GM18507 (cell line): ENCODE results near the gene ADCY2.

Experiments
- DNase-seq: peaks from one replicate; pipeline ENCODE4 v3.0.0; 2011; ENCODE audit warnings: low read depth; ENCODE audit not compliant: insufficient read length; ENCODE audit errors: extremely low spot score
- FAIRE-seq: peaks from 2 replicates; lab custom pipeline; 2011; peaks lifted over from hg19 to GRCh38; lab: Jason Lieb, UNC

ADCY2 gene

DNA sequence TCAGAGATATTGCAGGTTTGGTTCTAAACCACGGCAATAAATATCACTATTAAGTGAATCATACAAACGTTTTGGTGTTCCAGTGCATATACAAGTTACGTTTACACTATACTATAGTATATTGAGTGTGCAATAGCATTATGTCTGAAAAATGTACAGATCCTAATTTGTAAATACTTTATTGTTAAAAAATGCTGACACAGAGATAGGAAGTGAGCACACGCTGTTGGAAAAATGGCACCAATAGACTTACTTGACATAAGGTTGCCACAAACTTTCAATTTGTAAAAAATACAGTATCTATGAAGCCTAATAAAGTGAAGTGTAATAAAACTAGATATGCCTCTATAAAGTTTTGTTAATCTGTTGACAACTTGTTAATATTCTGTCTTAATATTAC is 439.0 kb downstream of the ADCY2 start:
- FAIRE-seq (no peak), DNase-seq (no peak)

GRCh38 chr5:7837403-7837802 is 441.5 kb downstream of the ADCY2 start:
- FAIRE-seq (no peak), DNase-seq (no peak)

GRCh38 chr5:7842531-7842930 is 446.6 kb downstream of the ADCY2 start:
- no peak for DNase-seq
- FAIRE-seq, result no peak

GRCh38 chr5:7844901-7845300 is 449.0 kb downstream of the ADCY2 start:
- no peak for DNase-seq
- FAIRE-seq, result no peak

DNA sequence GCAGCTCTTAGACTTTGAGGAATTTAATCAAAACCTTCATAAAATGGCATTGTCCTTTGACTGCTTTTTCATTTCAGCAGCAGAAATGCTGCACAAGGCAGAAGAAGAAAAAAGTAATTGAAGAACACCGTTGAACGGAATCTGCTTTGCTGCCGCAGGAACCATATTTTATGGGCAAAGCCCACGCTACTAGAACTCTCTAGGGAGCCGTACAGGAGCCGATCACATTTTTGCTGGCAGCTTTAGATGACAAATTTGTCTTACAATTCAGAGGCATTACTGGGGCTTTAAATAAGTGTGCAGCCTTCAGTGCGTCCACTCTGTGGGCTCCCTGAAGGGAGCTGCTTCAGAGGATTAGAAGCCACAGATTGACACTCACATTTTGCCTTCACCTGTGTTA is 449.6 kb downstream of the ADCY2 start:
- FAIRE-seq (no peak), DNase-seq (no peak)

DNA sequence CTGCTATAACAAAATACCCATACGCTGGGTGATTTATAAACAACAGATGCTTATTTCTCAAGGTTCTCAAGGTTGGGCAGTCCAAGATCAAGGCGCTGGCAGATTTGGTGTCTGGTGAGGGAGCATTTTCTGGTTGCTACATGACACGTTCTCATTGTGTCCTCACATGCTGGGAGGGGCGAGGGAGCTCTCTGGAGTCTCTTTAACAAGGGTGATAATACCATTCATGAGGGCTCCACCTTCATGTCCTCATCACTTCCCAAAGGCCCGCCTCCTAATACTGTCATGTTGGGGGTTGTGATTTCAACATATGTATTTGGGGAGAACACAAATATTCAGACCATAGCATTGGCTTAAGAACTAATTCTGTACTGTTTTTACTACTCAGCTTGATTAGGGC is 450.4 kb downstream of the ADCY2 start:
- FAIRE-seq (no peak), DNase-seq (no peak)

GRCh38 chr5:7848296-7848695 is 452.4 kb downstream of the ADCY2 start:
- DNase-seq (no peak), FAIRE-seq (no peak)

- FAIRE-seq (no peak), DNase-seq (no peak)
These were observed 453.9 kb downstream of the ADCY2 start for GRCh38 chr5:7849681-7850394.

DNA sequence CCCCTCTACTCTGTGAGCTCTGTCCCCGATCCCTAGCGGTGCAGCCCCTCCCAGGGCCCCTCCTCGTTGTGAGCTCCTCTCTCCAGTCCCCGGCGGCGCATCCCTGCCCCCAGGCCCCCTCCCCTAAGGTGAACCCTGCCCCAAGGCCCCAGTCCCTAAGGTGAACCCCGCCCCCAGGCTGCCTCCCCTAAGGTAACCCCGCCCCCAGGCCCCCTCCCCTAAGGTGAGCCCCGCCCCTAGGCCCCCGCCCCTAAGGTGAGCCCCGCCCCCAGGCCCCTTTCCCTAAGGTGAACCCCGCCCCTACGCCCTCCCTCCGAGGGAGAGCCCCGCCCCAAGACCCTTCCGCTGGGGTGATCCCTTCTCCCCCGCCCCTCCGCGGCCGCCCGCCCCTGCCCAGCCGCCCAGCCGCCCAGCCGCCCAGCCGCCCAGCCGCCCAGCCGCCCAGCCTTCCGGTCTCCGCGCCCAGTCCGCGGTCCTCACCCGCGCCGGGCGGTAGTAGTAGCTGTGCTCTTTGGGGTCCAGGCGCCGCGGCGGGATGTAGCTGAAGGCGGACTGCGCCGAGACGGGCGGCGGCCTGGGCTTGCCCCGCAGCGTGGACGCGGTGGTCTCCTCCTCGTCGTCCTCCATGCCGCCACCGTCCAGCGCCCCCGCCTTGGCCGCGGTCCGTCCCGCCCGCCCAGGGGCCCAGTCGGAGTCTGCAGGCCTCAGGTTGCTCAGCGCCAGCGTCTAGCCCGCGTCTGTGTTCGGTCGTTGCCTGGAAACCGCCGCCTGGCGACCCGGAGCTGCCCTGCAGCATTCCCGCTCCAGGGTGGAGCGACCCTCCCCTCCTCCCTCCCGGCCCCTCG is 454.7 kb downstream of the ADCY2 start, which contains the start of gene CFAP90:
TSS of gene CFAP90 (minus strand) at position 739 of the 845 bp plus-strand sequence. CDS start at position 627, 112 bp downstream.
- no peak for FAIRE-seq
- no peak for DNase-seq

- DNase-seq (no peak), FAIRE-seq (no peak)
These were observed 455.3 kb downstream of the ADCY2 start for GRCh38 chr5:7851240-7851592.

- DNase-seq, result no peak
- no peak for FAIRE-seq
These were observed 455.8 kb downstream of the ADCY2 start for GRCh38 chr5:7851617-7852289.

DNA sequence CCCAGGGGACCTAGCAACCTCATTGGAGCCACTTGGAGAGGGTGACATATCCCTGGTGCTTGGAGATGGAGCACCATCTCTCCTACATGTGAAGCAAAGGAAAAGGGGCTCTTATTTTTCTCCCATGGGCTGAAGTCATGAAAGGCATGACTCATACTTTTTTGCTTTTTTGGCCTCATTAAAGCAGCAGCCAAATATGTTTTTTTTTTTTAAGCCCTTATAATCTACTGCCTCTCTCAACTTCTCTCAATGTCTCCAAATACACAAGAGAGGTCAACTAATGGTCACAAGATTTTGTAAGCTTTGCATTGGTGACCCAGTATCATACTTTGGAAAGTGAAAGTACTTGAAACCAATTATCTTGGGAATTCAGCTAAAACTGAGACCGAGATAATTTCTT is 456.6 kb downstream of the ADCY2 start:
- FAIRE-seq, result no peak
- DNase-seq, result no peak

DNA sequence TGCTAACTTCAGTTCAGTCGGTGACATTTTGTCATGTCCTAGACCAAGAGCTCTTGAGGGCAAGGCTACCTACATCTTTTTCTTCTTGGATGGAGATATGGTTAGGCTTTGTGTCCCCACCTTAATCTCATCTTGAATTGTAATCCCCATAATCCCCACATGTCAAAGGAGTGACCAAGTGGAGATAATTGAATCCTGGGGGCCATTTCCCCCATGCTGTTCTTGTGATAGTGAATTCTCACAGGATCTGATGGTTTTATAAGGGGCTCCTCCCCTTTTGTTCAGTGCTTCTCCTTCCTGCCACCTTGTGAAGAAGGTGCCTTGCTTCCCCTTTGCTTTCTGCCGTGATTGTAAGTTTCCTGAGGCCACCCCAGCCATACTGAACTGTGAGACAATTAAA is 457.1 kb downstream of the ADCY2 start:
- no peak for FAIRE-seq
- DNase-seq, result no peak

GRCh38 chr5:7855611-7856010 is 459.7 kb downstream of the ADCY2 start:
- no peak for FAIRE-seq
- no peak for DNase-seq

DNA sequence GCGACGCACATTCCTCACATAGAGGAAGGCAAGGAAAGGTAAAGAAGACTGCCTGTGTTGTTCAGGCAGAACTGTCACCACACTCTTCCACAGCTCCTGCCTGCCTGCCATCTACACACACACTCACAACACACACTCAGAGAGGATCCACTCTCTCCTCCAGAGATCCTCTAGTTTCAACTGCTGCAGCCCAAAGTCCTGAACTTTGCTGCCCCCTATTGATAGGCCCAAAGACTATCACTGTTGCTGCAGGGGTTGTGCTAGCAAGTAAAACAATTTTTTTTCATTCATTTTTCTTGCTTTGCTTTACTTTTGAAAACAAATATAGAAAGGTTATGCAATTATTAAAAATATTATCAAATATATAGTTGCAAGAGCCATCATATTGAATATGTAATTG is 460.9 kb downstream of the ADCY2 start:
- FAIRE-seq (no peak), DNase-seq (no peak)

DNA sequence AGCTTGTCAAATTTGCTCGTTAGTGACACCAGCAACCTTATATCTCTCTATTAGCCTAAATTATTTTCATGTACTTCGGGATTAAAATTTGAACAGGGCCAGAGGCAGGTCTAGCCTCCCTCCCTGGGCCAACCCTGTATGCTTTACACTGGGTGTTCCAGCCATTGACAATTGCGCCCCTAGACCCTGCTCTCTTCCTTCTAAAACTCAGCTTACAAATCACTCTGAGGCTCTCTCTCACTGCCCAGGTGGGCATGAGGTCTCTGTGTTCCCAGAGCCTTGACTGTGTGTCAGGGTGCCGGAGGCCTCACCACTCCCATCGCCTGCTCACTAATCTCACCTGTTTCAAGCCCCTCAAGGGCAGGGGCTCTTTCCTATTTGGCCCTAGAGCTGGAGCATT is 461.4 kb downstream of the ADCY2 start:
- DNase-seq (no peak), FAIRE-seq (no peak)

GRCh38 chr5:7857926-7858632 is 462.1 kb downstream of the ADCY2 start:
- no peak for DNase-seq

GRCh38 chr5:7866196-7866595 is 470.3 kb downstream of the ADCY2 start:
- DNase-seq, result no peak
- no peak for FAIRE-seq

More at GRCh38 chr5:7857926-7858632, 462.1 kb downstream of the ADCY2 start:
- FAIRE-seq, result no peak

DNA sequence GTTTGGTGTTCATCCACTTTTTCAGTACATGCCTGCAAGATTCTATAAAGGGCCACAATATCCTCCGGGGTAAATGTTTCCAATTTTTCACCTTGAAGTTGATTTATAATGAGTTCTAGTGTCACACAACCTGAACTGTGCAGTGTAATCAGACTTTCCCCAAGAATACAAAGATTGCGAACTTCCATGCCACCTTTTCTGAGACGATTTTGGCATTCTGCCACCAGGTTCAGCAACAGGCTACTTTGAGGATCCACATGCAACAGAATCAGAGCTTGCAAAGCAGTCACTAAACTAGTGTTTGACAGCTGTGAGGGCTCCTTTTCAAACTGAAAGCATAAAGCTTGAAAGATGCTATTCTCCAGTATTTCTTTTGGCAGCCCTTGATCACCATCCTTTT is 471.3 kb downstream of the ADCY2 start:
- FAIRE-seq (no peak), DNase-seq (no peak)

- no peak for DNase-seq
- peak; percentile 24 for FAIRE-seq
These were observed 472.5 kb downstream of the ADCY2 start for GRCh38 chr5:7868427-7868772.
